ENCODE data around the gene DPY19L2. TPM values are rescaled to one million over a fixed set of nuclear protein-coding genes. Genes with fewer than 3 reads are reported as not detected.
"Not testable (repeated sequence)": the region's sequence is repeated elsewhere in the genome, so short reads cannot be mapped to it uniquely, and the experiment has no call there.

Gene DPY19L2
- total RNA-seq, 6 experiments from 2014 or later: 0.06 to 0.29 (median 0.24) TPM; not detected in 2

GRCh38 chr12:63551397-63551796, 116.9 kb downstream of the DPY19L2 start:
- H3K4me1 ChIP-seq; intact Hi-C loops (cut with DNase I); ATAC-seq; H3K9me3 ChIP-seq; H3K36me3 ChIP-seq; H3K27ac ChIP-seq; H3K27me3 ChIP-seq; H3K4me3 ChIP-seq; DNase-seq: not testable (repeated sequence)
- 49% methylated on average over 4 of the region's 13 CpGs for WGBS (ENCODE audit: insufficient coverage, low coverage, low lambda C conversion rate, missing lambda C conversion rate)

GRCh38 chr12:63549034-63549433, 119.3 kb downstream of the DPY19L2 start:
- H3K9me3 ChIP-seq; H3K4me3 ChIP-seq; H3K4me1 ChIP-seq; intact Hi-C loops (cut with DNase I); H3K27me3 ChIP-seq; ATAC-seq; H3K27ac ChIP-seq; DNase-seq; H3K36me3 ChIP-seq: not testable (repeated sequence)
- WGBS (ENCODE audit: insufficient coverage, low coverage, low lambda C conversion rate, missing lambda C conversion rate): 44% methylated on average over 2 of the region's 2 CpGs

- intact Hi-C loops (cut with DNase I); DNase-seq; H3K36me3 ChIP-seq; H3K4me3 ChIP-seq; H3K9me3 ChIP-seq; H3K27ac ChIP-seq; H3K4me1 ChIP-seq; H3K27me3 ChIP-seq; ATAC-seq: not testable (repeated sequence)
- WGBS (ENCODE audit: insufficient coverage, low coverage, low lambda C conversion rate, missing lambda C conversion rate): 29% methylated on average over 4 of the region's 5 CpGs
Observed at GRCh38 chr12:63545298-63545916, 122.9 kb downstream of the DPY19L2 start.

- H3K27ac ChIP-seq; H3K9me3 ChIP-seq; intact Hi-C loops (cut with DNase I); H3K4me3 ChIP-seq; DNase-seq; H3K27me3 ChIP-seq; H3K4me1 ChIP-seq; ATAC-seq; H3K36me3 ChIP-seq: not testable (repeated sequence)
- 65% methylated on average over 4 of the region's 4 CpGs for WGBS (ENCODE audit: insufficient coverage, low coverage, low lambda C conversion rate, missing lambda C conversion rate)
Observed at GRCh38 chr12:63538656-63539055, 129.6 kb downstream of the DPY19L2 start.

- H3K27me3 ChIP-seq; H3K4me3 ChIP-seq; H3K36me3 ChIP-seq; intact Hi-C loops (cut with DNase I); H3K27ac ChIP-seq; H3K4me1 ChIP-seq; DNase-seq; H3K9me3 ChIP-seq; ATAC-seq: not testable (repeated sequence)
Observed at GRCh38 chr12:63537838-63538237, 130.5 kb downstream of the DPY19L2 start.

- H3K27me3 ChIP-seq; DNase-seq; H3K4me3 ChIP-seq; H3K4me1 ChIP-seq; H3K36me3 ChIP-seq; H3K9me3 ChIP-seq; ATAC-seq; intact Hi-C loops (cut with DNase I); H3K27ac ChIP-seq: not testable (repeated sequence)
- 85% methylated on average over 7 of the region's 7 CpGs for WGBS (ENCODE audit: insufficient coverage, low coverage, low lambda C conversion rate, missing lambda C conversion rate)
Observed at GRCh38 chr12:63529641-63530040, 138.7 kb downstream of the DPY19L2 start.

- H3K4me1 ChIP-seq: no peaks in the 10 kb centered on the region
- H3K4me3 ChIP-seq: no peak overlapping the region
- intact Hi-C loops (cut with DNase I): no loop called here
- ATAC-seq: no peak
- TF ChIP-seq POLR2A (IDR thresholded peaks at IDR 0.05): no peak
- TF ChIP-seq CTCF (IDR thresholded peaks at IDR 0.05): no peak
- H3K36me3 ChIP-seq: no peaks in the 10 kb centered on the region
- H3K27ac ChIP-seq: no peak overlapping the region
- no peaks in the 10 kb centered on the region for H3K27me3 ChIP-seq
- WGBS (ENCODE audit: insufficient coverage, low coverage, low lambda C conversion rate, missing lambda C conversion rate): 80% methylated on average over 3 of the region's 4 CpGs
- no peak for DNase-seq
- no peaks in the 10 kb centered on the region for H3K9me3 ChIP-seq
Observed at GRCh38 chr12:63525831-63526230, 142.5 kb downstream of the DPY19L2 start.

- TF ChIP-seq POLR2A (IDR thresholded peaks at IDR 0.05) (no peak), CTCF (IDR thresholded peaks at IDR 0.05) (no peak)
- Histone ChIP-seq H3K27me3 (no peaks in the 10 kb centered on the region), H3K27ac (no peak overlapping the region), H3K4me1 (no peaks in the 10 kb centered on the region), H3K4me3 (no peak overlapping the region), H3K9me3 (no peaks in the 10 kb centered on the region), H3K36me3 (no peaks in the 10 kb centered on the region)
- WGBS (ENCODE audit: insufficient coverage, low coverage, low lambda C conversion rate, missing lambda C conversion rate): 37% methylated on average over 2 of the region's 2 CpGs
- ATAC-seq: no peak
- no peak for DNase-seq
- intact Hi-C loops (cut with DNase I): no loop called here
Observed at GRCh38 chr12:63521706-63522105, 146.6 kb downstream of the DPY19L2 start.

All from right lobe of liver (tissue), 6 donors.